CD4-positive, alpha-beta T cell treated with Interleukin-21 for 1 hour (primary cell): ENCODE measurements around the gene CISD3.
"Not testable (repeated sequence)": the region's sequence is repeated elsewhere in the genome, so short reads cannot be mapped to it uniquely, and the experiment has no call there.

Source experiments
- DNase-seq: peaks from one replicate; pipeline ENCODE4 v3.0.0-alpha.2; 2020

CISD3 gene

GRCh38 chr17:38709104-38709820 is 20.9 kb upstream of the CISD3 start:
- DNase-seq: no peak

GRCh38 chr17:38709864-38710603 is 20.1 kb upstream of the CISD3 start:
- DNase-seq: no peak

- DNase-seq: no peak
Measured at GRCh38 chr17:38710604-38710962, 19.6 kb upstream of the CISD3 start.

- DNase-seq: no peak
Measured at GRCh38 chr17:38710985-38711384, 19.2 kb upstream of the CISD3 start.

- no peak for DNase-seq
Measured at GRCh38 chr17:38711792-38712571, 18.2 kb upstream of the CISD3 start.

GRCh38 chr17:38712593-38712992 is 17.5 kb upstream of the CISD3 start:
- no peak for DNase-seq

GRCh38 chr17:38713456-38714075 is 16.6 kb upstream of the CISD3 start:
- no peak for DNase-seq

GRCh38 chr17:38715216-38715943 is 14.8 kb upstream of the CISD3 start:
- DNase-seq: no peak

GRCh38 chr17:38716368-38717005 is 13.7 kb upstream of the CISD3 start:
- no peak for DNase-seq

GRCh38 chr17:38717139-38717745 is 12.9 kb upstream of the CISD3 start:
- no peak for DNase-seq

GRCh38 chr17:38719289-38719942 is 10.7 kb upstream of the CISD3 start:
- DNase-seq: no peak

GRCh38 chr17:38719943-38720641 is 10.0 kb upstream of the CISD3 start:
- no peak for DNase-seq

GRCh38 chr17:38720941-38721340 is 9.2 kb upstream of the CISD3 start:
- no peak for DNase-seq

GRCh38 chr17:38721802-38722201 is 8.3 kb upstream of the CISD3 start:
- no peak for DNase-seq

- no peak for DNase-seq
Measured at GRCh38 chr17:38724337-38724988, 5.7 kb upstream of the CISD3 start.

- no peak for DNase-seq
Measured at GRCh38 chr17:38725066-38725465, 5.1 kb upstream of the CISD3 start.

GRCh38 chr17:38726145-38726544 is 4.0 kb upstream of the CISD3 start:
- not testable (repeated sequence) for DNase-seq

- DNase-seq: peak; percentile 73
Measured at GRCh38 chr17:38727736-38728135, 2.4 kb upstream of the CISD3 start.

GRCh38 chr17:38728290-38728831 is 1.8 kb upstream of the CISD3 start:
- DNase-seq: peak; percentile 86
